ENCODE data around the gene GPR160. TPM values are rescaled to one million over a fixed set of nuclear protein-coding genes. Genes with fewer than 3 reads are reported as not detected.

Gene GPR160
- total and polyA plus RNA-seq, 2 experiments from 2014 or later, result 39.4 to 55.7 TPM

GRCh38 chr3:170012683-170013400, 25.0 kb upstream of the GPR160 start:
- Mint-ChIP-seq H3K4me1 (no peaks in the 10 kb centered on the region), H3K4me3 (no peak overlapping the region), H3K27ac (no peak overlapping the region), H3K27me3 (ENCODE audit: insufficient read depth, low read depth, poor library complexity) (no peaks in the 10 kb centered on the region), H3K36me3 (ENCODE audit: low read depth) (no peaks in the 10 kb centered on the region), H3K9me3 (no peaks in the 10 kb centered on the region)
- ATAC-seq (no peak), DNase-seq (ENCODE audit: low spot score) (no peak)
- no peak overlapping the region for H3K27ac ChIP-seq (ENCODE audit: low read depth)
- H4K20me1 ChIP-seq (replicated peaks; ENCODE audit: insufficient read depth), result no peaks in the 10 kb centered on the region
- H3K79me2 ChIP-seq (replicated peaks; ENCODE audit: insufficient read depth), result no peaks in the 10 kb centered on the region
- 0 out of 2 replicates have a peak overlapping the region, but pooled peaks have one; percentile 58 for H2AFZ ChIP-seq
- H3K4me1 ChIP-seq (ENCODE audit: insufficient read depth), result no peaks in the 10 kb centered on the region
- H3K9me2 ChIP-seq (ENCODE audit: insufficient read depth), result no peaks in the 10 kb centered on the region
- H3K4me3 ChIP-seq, result no peak overlapping the region
- H3K27me3 ChIP-seq (ENCODE audit: insufficient read depth), result no peaks in the 10 kb centered on the region
- no peaks in the 10 kb centered on the region for H3K36me3 ChIP-seq (ENCODE audit: insufficient read depth)
- no peaks in the 10 kb centered on the region for H3F3A ChIP-seq (replicated peaks; ENCODE audit: low read depth)
- no peak overlapping the region for H3K4me2 ChIP-seq
- no peak for TF ChIP-seq POLR2AphosphoS5 (IDR thresholded peaks at IDR 0.05; ENCODE audit: low read depth)
- no peak for TF ChIP-seq REST (IDR thresholded peaks at IDR 0.05; ENCODE audit: unreplicated experiment)
- TF ChIP-seq EZH2phosphoT487 (IDR thresholded peaks at IDR 0.05; ENCODE audit: unreplicated experiment), result no peak
- no peak for TF ChIP-seq ZNF331 (CRISPR knock-in tag; IDR thresholded peaks at IDR 0.05; ENCODE audit: low read depth)
- no peak for TF ChIP-seq JUNB (IDR thresholded peaks at IDR 0.05; ENCODE audit: unreplicated experiment)
- TF ChIP-seq, protein P1, sequence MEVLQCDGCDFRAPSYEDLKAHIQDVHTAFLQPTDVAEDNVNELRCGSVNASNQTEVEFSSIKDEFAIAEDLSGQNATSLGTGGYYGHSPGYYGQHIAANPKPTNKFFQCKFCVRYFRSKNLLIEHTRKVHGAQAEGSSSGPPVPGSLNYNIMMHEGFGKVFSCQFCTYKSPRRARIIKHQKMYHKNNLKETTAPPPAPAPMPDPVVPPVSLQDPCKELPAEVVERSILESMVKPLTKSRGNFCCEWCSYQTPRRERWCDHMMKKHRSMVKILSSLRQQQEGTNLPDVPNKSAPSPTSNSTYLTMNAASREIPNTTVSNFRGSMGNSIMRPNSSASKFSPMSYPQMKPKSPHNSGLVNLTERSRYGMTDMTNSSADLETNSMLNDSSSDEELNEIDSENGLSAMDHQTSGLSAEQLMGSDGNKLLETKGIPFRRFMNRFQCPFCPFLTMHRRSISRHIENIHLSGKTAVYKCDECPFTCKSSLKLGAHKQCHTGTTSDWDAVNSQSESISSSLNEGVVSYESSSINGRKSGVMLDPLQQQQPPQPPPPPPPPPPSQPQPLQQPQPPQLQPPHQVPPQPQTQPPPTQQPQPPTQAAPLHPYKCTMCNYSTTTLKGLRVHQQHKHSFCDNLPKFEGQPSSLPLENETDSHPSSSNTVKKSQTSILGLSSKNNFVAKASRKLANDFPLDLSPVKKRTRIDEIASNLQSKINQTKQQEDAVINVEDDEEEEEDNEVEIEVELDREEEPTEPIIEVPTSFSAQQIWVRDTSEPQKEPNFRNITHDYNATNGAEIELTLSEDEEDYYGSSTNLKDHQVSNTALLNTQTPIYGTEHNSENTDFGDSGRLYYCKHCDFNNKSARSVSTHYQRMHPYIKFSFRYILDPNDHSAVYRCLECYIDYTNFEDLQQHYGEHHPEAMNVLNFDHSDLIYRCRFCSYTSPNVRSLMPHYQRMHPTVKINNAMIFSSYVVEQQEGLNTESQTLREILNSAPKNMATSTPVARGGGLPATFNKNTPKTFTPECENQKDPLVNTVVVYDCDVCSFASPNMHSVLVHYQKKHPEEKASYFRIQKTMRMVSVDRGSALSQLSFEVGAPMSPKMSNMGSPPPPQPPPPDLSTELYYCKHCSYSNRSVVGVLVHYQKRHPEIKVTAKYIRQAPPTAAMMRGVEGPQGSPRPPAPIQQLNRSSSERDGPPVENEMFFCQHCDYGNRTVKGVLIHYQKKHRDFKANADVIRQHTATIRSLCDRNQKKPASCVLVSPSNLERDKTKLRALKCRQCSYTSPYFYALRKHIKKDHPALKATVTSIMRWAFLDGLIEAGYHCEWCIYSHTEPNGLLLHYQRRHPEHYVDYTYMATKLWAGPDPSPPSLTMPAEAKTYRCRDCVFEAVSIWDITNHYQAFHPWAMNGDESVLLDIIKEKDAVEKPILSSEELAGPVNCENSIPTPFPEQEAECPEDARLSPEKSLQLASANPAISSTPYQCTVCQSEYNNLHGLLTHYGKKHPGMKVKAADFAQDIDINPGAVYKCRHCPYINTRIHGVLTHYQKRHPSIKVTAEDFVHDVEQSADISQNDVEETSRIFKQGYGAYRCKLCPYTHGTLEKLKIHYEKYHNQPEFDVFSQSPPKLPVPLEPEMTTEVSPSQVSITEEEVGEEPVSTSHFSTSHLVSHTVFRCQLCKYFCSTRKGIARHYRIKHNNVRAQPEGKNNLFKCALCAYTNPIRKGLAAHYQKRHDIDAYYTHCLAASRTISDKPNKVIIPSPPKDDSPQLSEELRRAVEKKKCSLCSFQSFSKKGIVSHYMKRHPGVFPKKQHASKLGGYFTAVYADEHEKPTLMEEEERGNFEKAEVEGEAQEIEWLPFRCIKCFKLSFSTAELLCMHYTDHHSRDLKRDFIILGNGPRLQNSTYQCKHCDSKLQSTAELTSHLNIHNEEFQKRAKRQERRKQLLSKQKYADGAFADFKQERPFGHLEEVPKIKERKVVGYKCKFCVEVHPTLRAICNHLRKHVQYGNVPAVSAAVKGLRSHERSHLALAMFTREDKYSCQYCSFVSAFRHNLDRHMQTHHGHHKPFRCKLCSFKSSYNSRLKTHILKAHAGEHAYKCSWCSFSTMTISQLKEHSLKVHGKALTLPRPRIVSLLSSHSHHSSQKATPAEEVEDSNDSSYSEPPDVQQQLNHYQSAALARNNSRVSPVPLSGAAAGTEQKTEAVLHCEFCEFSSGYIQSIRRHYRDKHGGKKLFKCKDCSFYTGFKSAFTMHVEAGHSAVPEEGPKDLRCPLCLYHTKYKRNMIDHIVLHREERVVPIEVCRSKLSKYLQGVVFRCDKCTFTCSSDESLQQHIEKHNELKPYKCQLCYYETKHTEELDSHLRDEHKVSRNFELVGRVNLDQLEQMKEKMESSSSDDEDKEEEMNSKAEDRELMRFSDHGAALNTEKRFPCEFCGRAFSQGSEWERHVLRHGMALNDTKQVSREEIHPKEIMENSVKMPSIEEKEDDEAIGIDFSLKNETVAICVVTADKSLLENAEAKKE (CRISPR knock-in tag; IDR thresholded peaks at IDR 0.05), result no peak
- no peak for TF ChIP-seq EZH2 (IDR thresholded peaks at IDR 0.05; ENCODE audit: low read depth, unreplicated experiment)
- TF ChIP-seq CTCF (conservative IDR thresholded peaks at IDR 0.05; ENCODE audit: low read depth in 2 of 2), result no peak
- no peak for TF ChIP-seq ETS1 (IDR thresholded peaks at IDR 0.05)
- no peak for TF ChIP-seq NANOG (IDR thresholded peaks at IDR 0.05; ENCODE audit: borderline replicate concordance)
- no peak for TF ChIP-seq ZNF114 (CRISPR knock-in tag; IDR thresholded peaks at IDR 0.05)
- TF ChIP-seq STAT1 (IDR thresholded peaks at IDR 0.05; ENCODE audit: unreplicated experiment), result no peak
- TF ChIP-seq CREB1 (CRISPR knock-in tag; IDR thresholded peaks at IDR 0.05; ENCODE audit: low read depth), result no peak

Data from GM23338 (cell line).